ENCODE measurements around the gene WDR7.

Gene WDR7

DNA sequence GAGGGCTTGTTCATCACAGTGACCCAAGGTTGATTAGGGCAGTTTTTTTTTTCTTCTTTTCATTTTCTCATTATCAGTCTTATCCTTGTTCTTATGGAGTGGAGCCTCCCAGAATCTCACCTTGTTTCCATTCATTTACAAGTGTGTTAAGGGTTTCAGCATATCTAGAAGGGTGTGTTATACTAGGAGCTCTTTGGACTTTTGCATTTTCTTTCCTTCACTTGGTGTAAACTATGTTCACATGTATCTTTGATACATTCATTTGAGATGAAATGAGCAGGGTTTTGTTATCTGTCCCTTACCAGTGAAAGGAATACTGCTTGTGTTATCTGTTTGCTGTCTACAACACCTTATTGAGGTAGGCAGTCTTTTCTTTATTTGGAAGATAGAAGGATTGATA lies 96.7 kb downstream of the WDR7 start:
- Histone ChIP-seq H3K4me3 (ENCODE audit: low read depth, low read length) (no peak overlapping the region), H3K4me1 (ENCODE audit: control insufficient read depth, insufficient read depth, low read length) (no peaks in the 10 kb centered on the region), H3K9ac (ENCODE audit: low read depth, low read length) (no peak overlapping the region), H3K27me3 (ENCODE audit: control insufficient read depth, insufficient read depth, low read length) (no peaks in the 10 kb centered on the region), H3K9me3 (ENCODE audit: control insufficient read depth, insufficient read depth, low read length) (no peaks in the 10 kb centered on the region), H3K27ac (ENCODE audit: low read depth, low read length) (no peak overlapping the region), H3K36me3 (ENCODE audit: control insufficient read depth, insufficient read depth, low read length) (no peaks in the 10 kb centered on the region)

DNA sequence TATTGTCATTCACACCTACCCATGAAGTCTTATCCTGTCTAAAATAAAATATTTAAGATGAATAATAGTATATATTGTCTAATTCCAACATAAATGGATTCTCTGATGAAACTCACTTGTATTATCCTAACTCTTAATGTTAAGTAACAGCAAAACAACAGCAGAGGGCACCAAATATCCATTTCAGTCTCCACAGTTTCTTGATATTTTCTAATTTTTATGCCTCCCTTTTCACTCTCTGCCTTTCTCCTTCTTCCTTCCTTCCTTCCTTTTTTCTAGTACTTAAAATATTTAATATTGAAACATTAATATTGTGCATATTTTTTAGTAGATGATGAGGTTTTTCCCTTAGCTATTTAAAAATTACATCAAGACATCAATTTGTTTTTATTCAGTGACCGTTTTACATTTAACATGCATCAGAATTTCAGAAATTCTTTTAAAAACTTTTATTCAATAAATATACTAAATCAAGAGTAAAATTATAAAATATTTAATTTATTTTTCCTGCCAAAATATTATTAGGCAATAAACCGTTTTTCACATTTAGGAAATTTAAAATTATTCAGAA lies 97.6 kb downstream of the WDR7 start:
- Histone ChIP-seq H3K36me3 (ENCODE audit: control insufficient read depth, insufficient read depth, low read length) (no peaks in the 10 kb centered on the region), H3K27me3 (ENCODE audit: control insufficient read depth, insufficient read depth, low read length) (no peaks in the 10 kb centered on the region), H3K9ac (ENCODE audit: low read depth, low read length) (no peak overlapping the region), H3K4me1 (ENCODE audit: control insufficient read depth, insufficient read depth, low read length) (no peaks in the 10 kb centered on the region), H3K27ac (ENCODE audit: low read depth, low read length) (no peak overlapping the region), H3K4me3 (ENCODE audit: low read depth, low read length) (no peak overlapping the region), H3K9me3 (ENCODE audit: control insufficient read depth, insufficient read depth, low read length) (no peaks in the 10 kb centered on the region)

DNA sequence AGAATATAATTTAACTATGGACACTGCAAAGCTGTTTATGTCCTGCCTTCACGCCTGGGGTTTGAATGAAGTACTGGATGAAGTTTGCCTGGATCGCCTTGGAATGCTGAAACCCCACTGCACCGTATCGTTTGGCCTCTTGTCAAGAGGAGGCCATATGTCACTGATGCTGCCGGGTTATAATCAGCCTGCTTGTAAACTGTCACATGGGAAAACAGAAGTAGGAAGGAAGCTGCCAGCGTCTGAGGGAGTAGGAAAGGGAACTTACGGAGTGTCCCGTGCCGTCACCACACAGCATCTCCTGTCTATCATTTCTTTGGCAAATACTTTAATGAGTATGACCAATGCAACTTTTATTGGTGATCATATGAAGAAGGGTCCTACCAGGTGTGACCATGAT lies 105.8 kb downstream of the WDR7 start:
- H3K9me3 ChIP-seq (ENCODE audit: control insufficient read depth, insufficient read depth, low read length), result no peaks in the 10 kb centered on the region
- no peaks in the 10 kb centered on the region for H3K36me3 ChIP-seq (ENCODE audit: control insufficient read depth, insufficient read depth, low read length)
- H3K27me3 ChIP-seq (ENCODE audit: control insufficient read depth, insufficient read depth, low read length), result no peaks in the 10 kb centered on the region
- no peak overlapping the region for H3K4me3 ChIP-seq (ENCODE audit: low read depth, low read length)
- no peaks in the 10 kb centered on the region for H3K4me1 ChIP-seq (ENCODE audit: control insufficient read depth, insufficient read depth, low read length)
- no peak overlapping the region for H3K9ac ChIP-seq (ENCODE audit: low read depth, low read length)
- H3K27ac ChIP-seq (ENCODE audit: low read depth, low read length), result no peak overlapping the region

DNA sequence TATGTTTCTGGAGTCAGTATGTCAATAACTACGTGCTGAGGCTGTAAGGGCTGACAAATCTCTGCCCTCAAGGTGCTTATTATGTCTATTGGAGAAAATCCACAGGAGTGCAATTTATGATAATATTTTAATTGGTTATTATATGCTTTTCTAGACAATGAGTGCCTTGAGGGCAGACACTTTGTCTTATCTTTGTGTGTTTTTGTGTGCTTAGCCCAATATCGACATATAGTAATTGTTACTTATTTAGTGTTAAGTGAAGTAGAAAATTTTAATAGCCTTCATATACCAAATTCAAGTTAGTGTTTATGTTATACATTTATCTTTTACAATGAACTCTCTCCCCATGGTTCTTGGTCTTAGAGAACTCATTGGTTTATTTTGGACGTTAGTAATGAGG lies 118.9 kb downstream of the WDR7 start:
- Histone ChIP-seq H3K27ac (ENCODE audit: low read depth, low read length) (no peak overlapping the region), H3K27me3 (ENCODE audit: control insufficient read depth, insufficient read depth, low read length) (no peaks in the 10 kb centered on the region), H3K4me1 (ENCODE audit: control insufficient read depth, insufficient read depth, low read length) (no peaks in the 10 kb centered on the region), H3K9ac (ENCODE audit: low read depth, low read length) (no peak overlapping the region), H3K4me3 (ENCODE audit: low read depth, low read length) (no peak overlapping the region), H3K36me3 (ENCODE audit: control insufficient read depth, insufficient read depth, low read length) (no peaks in the 10 kb centered on the region), H3K9me3 (ENCODE audit: control insufficient read depth, insufficient read depth, low read length) (no peaks in the 10 kb centered on the region)

DNA sequence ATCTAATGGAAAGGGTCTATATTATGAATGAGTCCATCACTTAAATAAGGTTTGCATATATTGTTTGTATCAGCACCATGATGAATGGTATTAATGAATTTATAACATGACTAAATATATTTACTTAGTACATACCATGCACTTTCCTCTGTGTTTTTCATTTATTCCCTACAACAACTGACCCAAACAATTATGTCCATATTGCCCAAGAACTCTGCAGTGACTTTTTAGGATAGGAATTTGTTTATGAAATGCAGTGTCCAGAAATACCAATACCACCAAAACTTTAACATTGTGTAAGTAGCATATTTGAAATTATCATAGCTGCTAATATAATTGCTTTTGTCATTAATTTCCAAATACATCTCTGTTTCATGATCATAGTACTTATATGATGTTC lies 119.7 kb downstream of the WDR7 start:
- no peaks in the 10 kb centered on the region for H3K36me3 ChIP-seq (ENCODE audit: control insufficient read depth, insufficient read depth, low read length)
- H3K4me1 ChIP-seq (ENCODE audit: control insufficient read depth, insufficient read depth, low read length), result no peaks in the 10 kb centered on the region
- H3K4me3 ChIP-seq (ENCODE audit: low read depth, low read length), result no peak overlapping the region
- H3K9ac ChIP-seq (ENCODE audit: low read depth, low read length), result no peak overlapping the region
- no peak overlapping the region for H3K27ac ChIP-seq (ENCODE audit: low read depth, low read length)
- no peaks in the 10 kb centered on the region for H3K27me3 ChIP-seq (ENCODE audit: control insufficient read depth, insufficient read depth, low read length)
- H3K9me3 ChIP-seq (ENCODE audit: control insufficient read depth, insufficient read depth, low read length), result no peaks in the 10 kb centered on the region

DNA sequence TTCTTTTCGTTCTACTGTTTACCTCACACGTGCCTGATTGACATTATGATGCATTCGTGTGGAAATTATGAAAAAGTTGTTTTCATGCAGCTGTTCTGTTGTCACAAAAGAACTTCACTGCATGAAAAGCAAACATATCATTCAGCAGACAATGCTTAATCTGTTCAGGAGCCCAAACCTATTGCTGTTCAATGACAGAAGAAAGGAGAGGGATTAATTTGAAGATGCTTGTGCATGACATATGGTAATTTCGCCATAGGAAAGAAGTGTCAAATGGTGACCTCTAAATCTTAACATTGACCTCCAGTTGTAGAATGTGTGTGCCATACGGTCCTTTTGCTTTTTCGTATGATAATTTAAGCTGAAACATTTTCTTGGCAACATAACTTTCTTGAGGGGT lies 124.5 kb downstream of the WDR7 start:
- no peaks in the 10 kb centered on the region for H3K36me3 ChIP-seq (ENCODE audit: control insufficient read depth, insufficient read depth, low read length)
- no peak overlapping the region for H3K4me3 ChIP-seq (ENCODE audit: low read depth, low read length)
- no peaks in the 10 kb centered on the region for H3K27me3 ChIP-seq (ENCODE audit: control insufficient read depth, insufficient read depth, low read length)
- no peak overlapping the region for H3K9ac ChIP-seq (ENCODE audit: low read depth, low read length)
- H3K9me3 ChIP-seq (ENCODE audit: control insufficient read depth, insufficient read depth, low read length), result no peaks in the 10 kb centered on the region
- no peak overlapping the region for H3K27ac ChIP-seq (ENCODE audit: low read depth, low read length)
- no peaks in the 10 kb centered on the region for H3K4me1 ChIP-seq (ENCODE audit: control insufficient read depth, insufficient read depth, low read length)

DNA sequence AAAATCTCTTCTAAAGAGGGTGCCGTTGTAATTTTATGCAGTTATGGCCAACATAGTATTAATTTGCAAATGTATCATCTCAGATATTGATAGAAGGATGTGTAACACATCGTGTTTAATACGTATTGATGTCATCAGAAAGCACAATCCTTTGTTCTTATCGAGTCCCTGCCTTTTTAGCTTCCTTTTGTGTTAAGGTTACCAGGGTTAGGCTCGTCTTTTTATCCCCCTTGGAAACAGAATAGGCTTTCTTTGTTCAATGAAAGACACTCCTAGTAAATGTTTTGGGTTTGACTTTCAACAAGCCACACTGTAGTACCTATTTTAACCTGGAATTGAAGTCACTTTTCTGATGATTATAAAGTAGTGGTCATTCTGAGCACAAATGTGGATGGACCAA lies 136.2 kb downstream of the WDR7 start:
- Histone ChIP-seq H3K27me3 (ENCODE audit: control insufficient read depth, insufficient read depth, low read length) (no peaks in the 10 kb centered on the region), H3K27ac (ENCODE audit: low read depth, low read length) (no peak overlapping the region), H3K4me1 (ENCODE audit: control insufficient read depth, insufficient read depth, low read length) (0 out of 2 replicates have a peak, but pooled peaks cover 3% of the 10 kb centered on the region)

DNA sequence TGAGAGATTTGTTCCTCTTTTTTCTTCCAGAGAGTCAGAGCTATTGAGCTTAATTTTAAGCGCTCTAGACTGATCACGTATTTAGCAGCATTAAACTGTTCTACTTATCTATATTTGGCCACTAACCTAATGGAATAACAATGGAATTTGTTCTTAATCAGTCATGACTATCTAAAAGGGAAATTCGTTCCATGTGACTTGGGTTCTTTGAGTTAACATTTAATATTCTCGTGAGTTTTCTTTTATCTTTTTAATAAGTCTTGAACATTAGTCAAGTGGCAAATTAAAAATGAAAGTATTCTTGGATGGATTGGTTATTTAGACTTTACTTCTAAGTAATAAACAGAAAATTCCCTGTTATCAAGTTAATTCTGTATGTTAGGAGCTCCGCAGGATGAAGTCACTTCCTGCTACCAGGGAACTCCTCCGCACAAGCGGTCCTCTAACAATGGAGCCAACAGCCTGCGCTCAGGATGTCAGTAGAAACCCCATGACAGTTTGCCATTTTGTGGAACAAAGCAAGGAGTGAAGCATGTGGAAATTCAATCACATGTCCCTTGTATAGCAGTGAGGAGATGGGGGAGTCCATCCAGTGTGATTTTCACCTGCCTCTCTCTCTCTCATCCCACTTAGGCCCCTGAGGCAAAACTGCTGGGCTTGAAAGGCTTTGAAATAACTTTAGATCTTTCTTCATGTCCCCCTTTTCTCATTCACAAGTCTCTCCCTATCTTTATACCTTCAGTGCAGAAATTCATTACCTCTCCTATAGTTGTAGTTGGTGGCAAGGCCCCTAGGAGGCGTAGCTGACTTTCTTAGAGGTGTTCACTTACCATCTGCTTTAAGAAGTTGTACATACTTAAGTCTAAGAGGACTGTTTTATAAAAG lies 138.1 kb downstream of the WDR7 start:
- H3K27ac ChIP-seq (ENCODE audit: low read depth, low read length), result peak overlapping the region; percentile 7
- H3K9me3 ChIP-seq (ENCODE audit: control insufficient read depth, insufficient read depth, low read length), result no peaks in the 10 kb centered on the region
- 0 out of 2 replicates have a peak, but pooled peaks cover 3% of the 10 kb centered on the region for H3K4me1 ChIP-seq (ENCODE audit: control insufficient read depth, insufficient read depth, low read length)
- H3K4me3 ChIP-seq (ENCODE audit: low read depth, low read length), result no peak overlapping the region
- no peak overlapping the region for H3K9ac ChIP-seq (ENCODE audit: low read depth, low read length)
- no peaks in the 10 kb centered on the region for H3K27me3 ChIP-seq (ENCODE audit: control insufficient read depth, insufficient read depth, low read length)
- H3K36me3 ChIP-seq (ENCODE audit: control insufficient read depth, insufficient read depth, low read length), result no peaks in the 10 kb centered on the region

More for the DNA sequence above, 136.2 kb downstream of the WDR7 start:
- Histone ChIP-seq H3K9ac (ENCODE audit: low read depth, low read length) (no peak overlapping the region; the same call in 1 of the 2 replicates), H3K4me3 (ENCODE audit: low read depth, low read length) (no peak overlapping the region), H3K9me3 (ENCODE audit: control insufficient read depth, insufficient read depth, low read length) (no peaks in the 10 kb centered on the region), H3K36me3 (ENCODE audit: control insufficient read depth, insufficient read depth, low read length) (no peaks in the 10 kb centered on the region)

DNA sequence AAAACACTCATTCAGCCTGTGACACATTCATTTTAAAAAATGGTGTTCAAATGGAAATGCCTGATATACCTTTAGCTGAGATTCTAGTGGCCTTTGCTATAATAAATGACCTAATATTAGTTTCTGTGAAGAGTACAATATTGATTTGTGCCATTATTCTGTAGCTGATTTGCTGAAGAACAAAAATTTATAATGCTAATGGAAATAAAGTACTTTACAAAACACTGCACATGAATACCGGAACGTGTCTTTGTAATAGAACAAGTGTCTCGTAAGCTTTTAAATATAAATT lies 138.7 kb downstream of the WDR7 start:
- H3K9me3 ChIP-seq (ENCODE audit: control insufficient read depth, insufficient read depth, low read length), result no peaks in the 10 kb centered on the region
- no peaks in the 10 kb centered on the region for H3K27me3 ChIP-seq (ENCODE audit: control insufficient read depth, insufficient read depth, low read length)
- H3K9ac ChIP-seq (ENCODE audit: low read depth, low read length), result no peak overlapping the region
- no peak overlapping the region for H3K4me3 ChIP-seq (ENCODE audit: low read depth, low read length)
- no peaks in the 10 kb centered on the region for H3K36me3 ChIP-seq (ENCODE audit: control insufficient read depth, insufficient read depth, low read length)
- H3K27ac ChIP-seq (ENCODE audit: low read depth, low read length), result no peak overlapping the region
- H3K4me1 ChIP-seq (ENCODE audit: control insufficient read depth, insufficient read depth, low read length), result 0 out of 2 replicates have a peak, but pooled peaks cover 3% of the 10 kb centered on the region

DNA sequence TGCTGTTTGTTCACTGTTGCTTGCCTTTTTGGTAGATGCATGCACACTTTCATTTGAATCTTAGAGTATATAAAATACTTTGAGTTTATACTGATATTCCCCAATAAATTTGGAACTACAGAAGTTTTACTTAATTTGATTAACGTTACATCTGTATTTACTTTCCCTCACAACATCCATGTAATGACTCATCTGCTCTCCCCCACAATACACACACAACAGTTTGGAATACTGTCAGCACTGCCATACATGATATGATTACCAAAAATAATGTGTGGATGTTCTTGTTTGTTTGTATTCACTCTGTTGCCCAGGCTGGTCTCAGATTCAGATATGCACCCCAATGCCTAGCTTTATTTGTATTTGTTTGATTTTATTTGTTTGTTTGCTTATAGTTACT lies 144.2 kb downstream of the WDR7 start:
- no peaks in the 10 kb centered on the region for H3K4me1 ChIP-seq (ENCODE audit: control insufficient read depth, insufficient read depth, low read length)
- H3K9me3 ChIP-seq (ENCODE audit: control insufficient read depth, insufficient read depth, low read length), result no peaks in the 10 kb centered on the region
- H3K9ac ChIP-seq (ENCODE audit: low read depth, low read length), result no peak overlapping the region
- H3K4me3 ChIP-seq (ENCODE audit: low read depth, low read length), result no peak overlapping the region
- no peaks in the 10 kb centered on the region for H3K36me3 ChIP-seq (ENCODE audit: control insufficient read depth, insufficient read depth, low read length)
- no peak overlapping the region for H3K27ac ChIP-seq (ENCODE audit: low read depth, low read length)
- H3K27me3 ChIP-seq (ENCODE audit: control insufficient read depth, insufficient read depth, low read length), result no peaks in the 10 kb centered on the region

DNA sequence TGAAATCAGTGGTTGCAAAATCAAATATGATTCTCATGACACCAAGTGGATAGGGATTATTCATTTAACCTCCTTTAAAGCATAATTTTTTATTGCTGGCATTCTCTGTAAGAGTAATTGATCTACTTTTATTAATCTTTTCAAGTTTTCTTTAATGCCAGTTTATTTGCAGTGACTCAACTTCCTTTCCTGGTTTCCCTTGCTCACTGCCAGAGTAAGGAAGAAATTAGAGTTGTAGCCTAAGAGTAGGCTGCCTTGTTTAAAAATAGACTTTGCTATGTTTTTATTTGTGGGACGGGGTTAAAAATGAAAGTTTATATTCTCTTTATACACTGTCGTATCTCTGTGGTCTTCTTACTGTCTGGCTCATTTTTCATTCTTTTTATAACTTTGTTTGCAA lies 148.6 kb downstream of the WDR7 start:
- no peak overlapping the region for H3K9ac ChIP-seq (ENCODE audit: low read depth, low read length)
- H3K4me3 ChIP-seq (ENCODE audit: low read depth, low read length), result no peak overlapping the region
- no peaks in the 10 kb centered on the region for H3K27me3 ChIP-seq (ENCODE audit: control insufficient read depth, insufficient read depth, low read length)
- no peak overlapping the region for H3K27ac ChIP-seq (ENCODE audit: low read depth, low read length)
- no peaks in the 10 kb centered on the region for H3K9me3 ChIP-seq (ENCODE audit: control insufficient read depth, insufficient read depth, low read length)
- H3K36me3 ChIP-seq (ENCODE audit: control insufficient read depth, insufficient read depth, low read length), result no peaks in the 10 kb centered on the region
- H3K4me1 ChIP-seq (ENCODE audit: control insufficient read depth, insufficient read depth, low read length), result no peaks in the 10 kb centered on the region

All from HUES48 (cell line).